ENCODE data around the gene ZNF248.
"Not testable (repeated sequence)": the region's sequence is repeated elsewhere in the genome, so short reads cannot be mapped to it uniquely, and the experiment has no call there.

The ZNF248 gene

DNA sequence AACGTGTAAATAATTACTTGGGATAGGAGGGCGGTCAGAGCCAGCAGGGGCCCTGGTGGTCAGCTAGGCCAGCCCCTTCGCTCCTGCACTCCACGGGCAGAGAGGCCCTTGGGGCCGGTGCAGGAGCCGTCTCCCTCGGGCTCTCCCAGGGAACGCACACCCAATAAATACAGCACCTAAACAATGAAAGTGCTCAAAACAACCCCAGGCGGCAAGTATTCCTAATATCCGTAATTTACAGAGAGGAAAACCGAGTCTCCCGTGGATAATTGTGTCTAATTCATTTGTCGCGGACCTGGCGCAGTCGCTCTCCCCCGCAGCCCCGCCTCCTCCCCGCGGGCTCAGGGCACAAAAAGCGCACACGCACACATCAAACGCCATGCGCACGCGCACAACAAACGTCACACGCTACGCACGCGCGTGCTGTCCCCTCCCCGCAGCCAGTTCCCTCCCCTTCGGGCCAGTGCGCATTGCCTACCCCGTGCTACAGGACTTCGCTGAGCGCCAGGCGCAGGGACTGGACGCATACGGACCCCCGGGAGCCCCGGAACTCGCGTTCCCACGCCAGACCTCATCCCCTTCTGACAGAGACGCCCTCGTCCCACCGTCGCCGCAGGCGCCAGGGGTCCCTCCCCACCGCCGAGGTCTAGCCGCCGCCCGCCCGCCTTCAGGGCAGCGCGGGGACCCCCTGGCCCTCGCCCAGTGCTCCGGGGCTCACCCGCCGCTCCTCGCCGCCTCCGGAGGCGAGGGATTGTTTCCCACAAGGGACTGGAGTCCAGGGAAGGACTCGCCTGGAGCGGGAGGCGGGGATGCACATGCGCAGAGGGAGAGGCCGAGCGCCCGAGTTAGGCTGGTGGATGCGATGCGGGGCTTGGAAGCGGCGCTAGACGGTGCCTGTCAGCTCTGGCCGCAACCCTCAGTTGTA lies at the start of gene ZNF248:
Gene ZNF248, minus strand, starts transcription at position 324 of the 925 bp plus-strand sequence. CDS start 1,300 bp downstream, outside the sequence.
- FAIRE-seq (peak; percentile 98), DNase-seq (ENCODE audit: low spot score) (peak; percentile 95)

DNA sequence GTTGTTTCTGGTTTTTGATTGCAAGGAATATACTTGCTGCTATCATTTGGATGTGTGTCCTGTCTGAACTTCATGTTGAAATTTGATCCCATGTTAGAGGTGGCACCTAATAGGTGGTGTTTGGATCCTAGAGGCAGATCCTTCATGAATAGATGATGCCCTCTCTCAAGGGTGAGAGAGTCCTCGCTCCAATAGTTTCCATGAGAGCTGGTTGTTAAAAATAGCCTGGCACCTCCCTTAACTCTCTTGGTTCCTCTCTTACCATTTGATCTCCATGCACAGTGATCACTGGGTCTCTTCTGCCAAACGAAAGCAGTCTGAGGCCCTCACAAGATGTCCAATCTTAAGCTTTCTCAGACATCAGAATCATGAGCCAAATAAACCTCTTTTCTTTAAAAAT lies 49.0 kb upstream of the ZNF248 start:
- DNase-seq (ENCODE audit: low spot score), result no peak
- no peak for FAIRE-seq

DNA sequence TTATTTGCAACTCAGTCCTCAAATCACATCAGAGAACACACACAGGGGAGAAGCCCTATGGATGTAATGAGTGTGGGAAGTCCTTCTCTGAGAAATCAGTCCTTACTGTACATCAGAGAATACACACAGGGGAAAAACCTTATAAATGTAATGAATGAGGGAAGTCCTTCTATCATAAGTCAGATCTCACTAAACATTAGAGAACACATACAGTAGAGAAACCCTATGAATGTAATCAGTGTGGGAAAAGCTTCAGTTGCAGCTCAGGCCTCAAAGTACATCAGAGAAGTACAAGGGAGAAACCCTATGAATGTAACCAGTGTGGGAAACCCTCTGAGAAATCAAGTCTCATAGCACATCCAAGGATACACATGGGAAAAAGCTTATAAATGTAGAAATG lies 39.0 kb upstream of the ZNF248 start:
- FAIRE-seq (no peak), DNase-seq (ENCODE audit: low spot score) (no peak)

DNA sequence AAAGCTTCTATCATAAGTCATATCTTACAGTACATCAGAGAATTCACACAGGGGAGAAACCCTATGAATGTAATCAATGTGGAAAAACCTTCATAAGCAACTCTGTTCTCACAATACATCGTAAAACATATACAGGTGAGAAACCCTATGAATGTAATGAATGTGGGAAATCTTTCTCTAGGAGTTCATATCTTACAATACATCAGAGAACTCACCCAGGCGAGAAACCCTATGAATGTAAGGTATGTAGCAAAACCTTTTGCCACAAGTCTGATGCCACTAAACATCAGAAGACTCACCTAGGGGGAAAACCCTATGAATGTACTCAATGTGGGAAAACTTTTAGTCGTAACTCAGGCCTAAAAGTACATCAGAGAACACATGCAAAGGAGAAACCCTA lies 38.3 kb upstream of the ZNF248 start:
- FAIRE-seq (no peak), DNase-seq (ENCODE audit: low spot score) (no peak)

DNA sequence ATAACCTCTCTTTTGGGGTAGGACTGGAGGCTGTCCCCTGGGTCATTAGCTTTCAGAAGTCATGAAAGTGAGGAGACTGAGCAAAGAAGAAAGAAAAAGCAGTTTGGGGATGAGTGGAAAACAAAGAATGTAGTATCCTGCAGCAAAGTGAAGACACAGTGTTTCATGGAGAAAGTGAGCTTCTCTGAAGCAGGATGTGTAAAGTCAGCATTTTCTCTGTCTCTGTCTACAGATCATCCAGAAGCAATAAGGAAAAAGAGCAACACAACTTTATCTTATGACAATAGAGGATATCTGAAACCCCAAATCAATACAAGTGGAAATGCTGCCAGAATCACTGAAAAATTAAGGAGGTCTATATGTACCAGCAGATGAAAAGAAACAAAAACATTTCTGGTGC lies 28.4 kb upstream of the ZNF248 start:
- FAIRE-seq, result no peak
- DNase-seq (ENCODE audit: low spot score), result no peak

DNA sequence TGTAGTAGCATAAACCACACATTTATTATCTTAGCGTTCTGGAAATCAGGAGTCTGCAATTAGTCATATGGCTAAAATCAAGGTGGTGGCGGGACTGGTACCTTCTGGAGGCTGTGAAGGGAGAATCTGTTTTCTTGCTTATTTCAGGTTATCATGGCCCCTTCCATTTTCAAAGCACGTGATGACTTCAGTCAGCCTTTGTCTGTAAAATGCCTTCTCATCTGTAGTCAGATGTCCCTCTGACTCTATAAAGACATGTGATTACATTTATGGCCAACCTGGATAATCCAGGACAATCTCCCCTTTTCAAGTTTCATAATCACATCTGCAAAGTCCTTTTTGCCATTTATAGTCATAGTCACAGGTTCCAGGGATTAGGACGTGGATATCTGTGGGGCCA lies 15.5 kb upstream of the ZNF248 start:
- DNase-seq (ENCODE audit: low spot score), result no peak
- no peak for FAIRE-seq

DNA sequence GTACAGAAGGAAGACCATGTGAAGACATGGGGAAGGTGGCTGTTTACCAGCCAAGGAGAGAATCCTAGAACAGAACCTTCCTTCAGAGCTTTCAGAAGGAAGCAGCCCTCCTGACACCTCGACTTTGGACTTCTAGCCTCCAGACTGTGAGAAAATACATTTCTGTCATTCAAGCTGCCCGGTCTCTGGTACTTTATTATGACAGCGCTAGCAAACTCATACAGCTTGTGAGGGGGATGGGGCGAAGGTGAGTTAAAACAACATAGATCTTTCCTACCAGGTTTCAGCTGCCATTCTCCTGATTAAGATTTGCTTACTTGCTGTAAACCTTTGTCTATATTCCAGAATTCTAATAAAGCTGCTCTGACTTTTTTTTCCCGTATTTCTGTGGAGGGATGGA lies 14.9 kb upstream of the ZNF248 start:
- DNase-seq (ENCODE audit: low spot score) (no peak), FAIRE-seq (no peak)

DNA sequence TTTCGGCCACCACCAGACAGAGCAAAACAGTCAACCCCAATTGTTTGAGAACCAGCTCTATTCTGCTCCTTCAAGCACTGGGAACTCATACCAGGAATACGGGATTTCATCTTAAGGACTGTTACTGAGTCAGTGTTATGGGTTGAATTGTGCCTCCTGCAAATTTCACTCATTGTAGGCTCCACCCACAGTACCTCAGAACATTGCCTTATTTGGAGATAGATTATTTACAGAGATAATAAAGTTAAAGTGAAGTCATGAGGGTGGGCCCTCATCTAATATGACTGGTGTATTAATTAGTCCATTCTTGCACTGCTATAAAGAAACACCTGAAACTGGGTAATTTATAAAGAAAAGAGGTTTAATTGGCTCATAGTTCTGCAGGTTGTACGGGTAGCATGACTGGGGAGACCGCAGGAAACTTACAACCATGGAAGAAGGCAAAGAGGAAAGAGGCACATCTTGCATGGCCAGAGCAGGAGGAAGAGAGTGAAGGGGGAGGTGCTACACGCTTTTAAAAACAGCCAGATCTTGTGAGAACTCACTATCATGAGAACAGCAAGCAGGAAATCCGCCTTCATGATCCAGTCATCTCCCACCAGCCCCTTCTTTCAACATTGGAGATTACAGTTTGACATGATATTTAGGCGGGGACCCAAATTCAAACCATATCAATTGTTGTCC lies 14.3 kb upstream of the ZNF248 start:
- DNase-seq (ENCODE audit: low spot score), result no peak
- no peak for FAIRE-seq

DNA sequence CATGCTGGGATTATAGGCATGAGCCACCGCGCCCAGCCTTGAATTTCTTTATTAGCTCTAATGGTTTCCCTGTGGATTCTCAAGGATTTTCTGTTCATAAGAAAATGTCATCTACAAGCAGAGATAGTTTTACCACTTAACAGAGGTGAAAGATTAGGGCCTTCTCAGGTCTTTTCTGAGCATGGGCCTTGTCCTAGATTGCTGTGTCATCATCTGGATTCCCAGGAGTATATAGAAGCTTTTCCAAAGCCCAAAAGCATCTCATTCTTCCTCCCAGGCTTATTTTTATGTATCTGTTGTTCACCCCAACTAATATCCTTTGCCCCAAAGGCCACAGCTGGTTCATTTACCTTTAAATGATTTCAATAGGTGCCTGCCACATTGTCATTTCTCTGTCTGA lies 13.7 kb upstream of the ZNF248 start:
- no peak for FAIRE-seq

DNA sequence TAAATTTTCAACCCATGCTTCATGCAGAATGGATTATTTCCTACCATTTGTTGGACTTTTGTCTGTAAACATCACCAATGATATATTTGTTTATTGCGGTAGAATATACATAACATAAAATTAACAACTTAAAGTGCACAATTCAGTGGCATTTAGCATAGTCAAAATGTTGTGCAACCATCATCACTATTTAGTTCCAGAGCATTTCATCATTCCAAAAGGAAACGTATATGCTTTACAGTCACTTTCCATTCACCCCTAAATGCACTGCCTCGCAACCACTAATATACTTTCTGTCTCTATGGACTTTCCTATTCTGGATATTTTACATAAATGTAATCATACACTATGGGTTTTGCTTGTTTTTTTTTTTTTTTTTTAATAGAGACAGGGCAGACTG lies 11.4 kb upstream of the ZNF248 start:
- FAIRE-seq, result no peak
- no peak for DNase-seq (ENCODE audit: low spot score)

More for the DNA sequence above, 13.7 kb upstream of the ZNF248 start:
- DNase-seq (ENCODE audit: low spot score), result no peak

DNA sequence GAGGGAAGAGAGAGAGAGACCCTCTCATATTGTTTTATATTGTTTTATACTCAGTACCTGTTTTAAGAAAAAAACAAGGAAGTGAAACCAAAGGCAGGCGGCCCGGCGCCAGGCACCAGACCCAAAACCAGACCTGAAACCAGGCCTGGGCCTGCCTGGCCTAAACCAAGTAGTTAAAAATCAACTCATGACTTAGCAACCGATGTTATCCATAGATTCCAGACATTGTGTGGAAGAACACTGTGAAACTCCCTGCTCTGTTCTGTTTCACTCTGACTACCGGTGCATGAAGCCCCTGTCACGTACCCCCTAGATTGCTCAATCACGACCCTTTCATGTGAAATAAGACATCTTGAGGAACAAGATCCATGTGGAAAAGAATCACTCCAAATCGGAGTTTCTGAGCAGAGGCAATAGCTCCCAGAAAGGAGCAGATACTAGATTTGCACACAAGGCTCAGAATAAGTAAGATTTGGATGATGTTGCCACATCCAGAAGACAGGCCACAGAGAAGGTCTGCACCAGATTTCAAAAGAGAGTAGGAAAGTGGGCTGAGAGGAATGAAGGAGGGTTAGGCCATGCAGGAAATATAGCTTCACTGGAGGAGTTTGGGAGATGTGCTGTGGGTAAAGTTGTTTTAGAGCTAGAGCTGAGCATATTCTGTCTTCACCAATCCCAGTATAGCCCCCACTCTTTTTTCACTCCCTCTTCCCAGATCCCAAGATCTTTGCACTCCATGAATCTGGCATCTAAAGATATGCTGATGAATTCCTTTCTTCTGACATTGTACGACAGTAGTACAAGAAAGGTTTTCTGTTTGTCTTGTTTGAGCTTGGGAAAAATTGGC lies 8.8 kb upstream of the ZNF248 start:
- no peak for FAIRE-seq
- no peak for DNase-seq (ENCODE audit: low spot score)

DNA sequence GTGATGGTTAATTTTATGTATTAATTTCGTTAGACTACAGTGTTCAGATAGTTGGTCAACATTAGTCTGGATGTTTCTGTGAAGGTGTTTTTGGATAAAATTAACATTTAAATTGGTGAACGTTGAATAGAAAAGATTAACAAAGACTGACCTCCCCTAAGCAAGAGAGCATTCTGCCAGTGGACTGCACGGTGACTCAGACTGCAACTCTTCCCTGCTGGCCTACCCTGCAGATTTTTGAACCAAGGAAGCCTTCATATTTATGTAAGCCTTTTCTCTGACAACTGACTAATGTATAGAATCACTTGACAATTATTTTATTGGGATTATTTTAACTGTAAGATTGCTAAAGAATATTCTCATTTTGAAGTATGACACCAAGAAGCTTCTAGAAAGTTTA lies 7.9 kb upstream of the ZNF248 start:
- DNase-seq (ENCODE audit: low spot score) (no peak), FAIRE-seq (no peak)

DNA sequence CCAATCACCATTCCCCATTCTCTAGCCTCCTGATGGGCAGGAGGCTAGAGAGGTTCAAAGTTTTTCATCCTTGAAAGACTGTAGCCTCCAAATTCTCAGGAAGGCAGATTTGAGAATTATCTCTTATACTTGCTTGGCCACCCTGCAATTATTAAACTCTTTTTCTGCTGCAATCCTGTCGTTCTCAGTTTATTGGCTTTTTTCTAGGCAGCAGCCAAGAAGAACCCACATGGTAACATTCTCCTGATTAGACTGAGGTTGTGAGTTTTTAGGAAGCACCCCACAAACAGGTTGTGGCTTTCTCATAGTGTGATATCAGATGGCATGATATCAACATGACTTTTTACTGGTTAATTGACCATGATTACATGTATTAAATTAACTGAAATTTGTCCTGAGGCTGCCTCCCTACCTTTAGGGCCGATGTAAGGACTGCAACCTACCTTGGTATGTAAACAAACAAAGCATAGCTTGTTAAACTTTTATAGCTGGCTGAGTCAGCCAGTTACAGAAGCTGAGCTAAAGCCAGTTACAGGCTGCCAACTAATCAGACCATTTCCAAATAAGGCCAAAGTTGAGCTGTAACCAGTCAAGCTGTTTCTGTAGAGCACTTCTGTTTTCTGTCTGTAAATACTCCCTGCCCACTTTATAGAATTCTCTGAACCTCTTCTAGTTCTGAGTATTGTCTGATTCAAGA lies 3.2 kb upstream of the ZNF248 start:
- DNase-seq (ENCODE audit: low spot score), result peak; percentile 14

DNA sequence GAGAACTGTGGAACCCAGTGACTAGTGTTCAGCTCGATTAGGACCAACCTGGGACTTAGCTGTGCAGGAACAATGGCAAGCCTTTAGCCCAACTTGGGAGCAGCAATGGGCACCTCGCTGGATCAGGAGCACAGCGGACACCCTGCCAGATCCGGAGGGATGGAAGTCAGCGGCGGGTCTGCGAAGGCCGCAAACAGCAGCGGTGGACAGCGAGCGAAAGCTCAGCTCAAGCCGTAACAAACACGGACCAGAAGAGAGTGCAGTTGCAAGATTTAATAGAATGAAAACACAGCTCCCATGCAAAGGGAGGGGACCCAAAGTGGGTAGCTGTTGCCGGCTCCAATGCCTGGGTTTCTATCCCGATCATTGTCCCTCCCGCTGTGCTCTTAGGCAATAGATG lies 1.9 kb upstream of the ZNF248 start:
- DNase-seq (ENCODE audit: low spot score); FAIRE-seq: not testable (repeated sequence)

More for the DNA sequence above, 3.2 kb upstream of the ZNF248 start:
- no peak for FAIRE-seq

DNA sequence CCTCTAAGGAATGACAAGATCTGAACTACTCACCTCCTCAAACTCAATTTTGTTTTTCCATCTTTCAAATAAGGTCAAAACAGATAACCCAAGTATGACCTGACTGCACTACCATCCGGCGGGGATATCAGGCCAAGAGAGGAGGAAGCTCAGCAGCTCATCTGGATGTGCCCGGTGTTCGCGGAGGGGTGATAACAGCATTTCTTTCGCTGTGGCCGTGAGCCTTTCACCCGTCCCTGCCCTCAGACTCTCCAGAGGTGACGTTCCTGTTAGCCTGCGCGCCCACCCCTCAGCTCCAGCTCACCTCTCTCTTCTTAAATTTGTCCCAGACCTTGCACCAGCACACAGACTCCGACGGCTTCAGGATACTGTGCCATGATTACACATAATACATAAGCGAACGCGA lies 526 bp downstream of the ZNF248 start:
- DNase-seq (ENCODE audit: low spot score) (peak; percentile 14), FAIRE-seq (no peak)

DNA sequence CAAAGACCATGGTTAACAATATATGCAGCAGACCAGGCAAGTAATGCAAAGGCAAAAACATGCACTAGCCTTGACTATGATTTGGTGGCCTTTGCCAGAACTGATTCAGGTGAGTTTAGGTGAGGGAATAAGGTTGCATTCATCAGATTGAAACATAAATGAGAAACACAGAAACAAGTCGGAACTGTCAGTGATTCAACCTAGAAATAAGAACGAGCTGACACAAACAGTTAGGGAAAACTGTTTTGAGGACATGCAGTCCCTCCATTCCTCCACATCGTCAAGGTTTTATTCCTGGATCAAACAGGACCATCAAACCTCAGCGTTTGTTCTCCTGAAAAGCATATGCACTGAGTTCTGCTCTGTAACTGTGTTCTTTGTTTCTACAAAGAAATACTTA lies 1.8 kb downstream of the ZNF248 start:
- no peak for FAIRE-seq
- DNase-seq (ENCODE audit: low spot score), result no peak

DNA sequence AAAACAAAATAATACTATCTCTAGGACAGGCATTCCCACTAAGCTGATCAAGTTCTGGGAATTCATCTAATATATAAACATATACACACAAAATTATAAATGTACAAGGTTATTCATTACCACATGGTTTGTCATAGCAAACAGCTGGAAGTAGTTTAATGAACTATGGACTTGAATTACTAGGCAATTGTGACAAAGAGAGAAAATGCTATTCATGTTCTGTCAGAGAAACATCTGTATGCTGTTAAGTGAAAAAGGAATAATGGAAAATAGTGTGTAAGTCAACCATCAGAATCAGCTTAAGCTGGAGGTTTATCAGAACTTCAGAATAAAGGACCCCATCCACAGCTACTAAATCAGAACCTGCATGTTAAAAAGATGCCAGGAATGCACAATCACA lies 2.8 kb downstream of the ZNF248 start:
- DNase-seq (ENCODE audit: low spot score) (no peak), FAIRE-seq (no peak)

DNA sequence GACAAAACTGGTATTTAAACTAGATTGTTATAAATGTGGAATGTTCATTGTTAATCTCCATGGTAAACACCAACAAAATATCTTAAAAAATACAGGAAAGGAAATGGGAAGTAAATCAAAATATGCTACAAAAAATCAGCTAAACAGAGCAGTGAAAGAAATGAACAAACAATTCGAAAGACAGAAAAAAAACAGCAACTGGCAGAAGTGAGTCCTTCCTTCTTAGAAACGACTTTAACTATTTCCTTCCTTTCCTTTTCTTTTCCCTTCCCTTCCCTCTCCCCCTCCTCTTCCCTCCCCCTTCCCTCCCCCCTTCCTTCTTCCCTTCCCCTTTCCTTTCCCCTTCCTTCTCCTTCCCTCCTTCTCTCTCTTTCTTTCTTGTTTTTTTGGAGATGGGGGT lies 12.8 kb downstream of the ZNF248 start:
- DNase-seq (ENCODE audit: low spot score) (no peak), FAIRE-seq (no peak)

DNA sequence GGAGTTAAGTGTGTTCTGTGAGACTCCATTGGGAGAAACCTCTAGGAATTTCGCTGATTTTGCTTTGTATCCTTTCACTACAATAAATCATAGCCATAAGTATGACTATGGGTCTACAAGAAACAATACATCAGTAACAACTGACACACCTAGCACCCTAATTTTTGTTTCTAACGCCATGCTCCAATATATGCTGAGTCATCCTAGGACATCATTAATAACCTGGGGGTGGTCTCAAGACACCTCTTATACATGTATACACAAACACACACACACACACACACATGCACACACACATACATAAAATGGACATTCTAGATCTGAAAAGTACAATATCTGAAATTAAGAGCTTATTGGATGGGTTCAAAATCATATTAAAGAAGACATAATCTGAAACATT lies 18.2 kb downstream of the ZNF248 start:
- no peak for DNase-seq (ENCODE audit: low spot score)
- no peak for FAIRE-seq

DNA sequence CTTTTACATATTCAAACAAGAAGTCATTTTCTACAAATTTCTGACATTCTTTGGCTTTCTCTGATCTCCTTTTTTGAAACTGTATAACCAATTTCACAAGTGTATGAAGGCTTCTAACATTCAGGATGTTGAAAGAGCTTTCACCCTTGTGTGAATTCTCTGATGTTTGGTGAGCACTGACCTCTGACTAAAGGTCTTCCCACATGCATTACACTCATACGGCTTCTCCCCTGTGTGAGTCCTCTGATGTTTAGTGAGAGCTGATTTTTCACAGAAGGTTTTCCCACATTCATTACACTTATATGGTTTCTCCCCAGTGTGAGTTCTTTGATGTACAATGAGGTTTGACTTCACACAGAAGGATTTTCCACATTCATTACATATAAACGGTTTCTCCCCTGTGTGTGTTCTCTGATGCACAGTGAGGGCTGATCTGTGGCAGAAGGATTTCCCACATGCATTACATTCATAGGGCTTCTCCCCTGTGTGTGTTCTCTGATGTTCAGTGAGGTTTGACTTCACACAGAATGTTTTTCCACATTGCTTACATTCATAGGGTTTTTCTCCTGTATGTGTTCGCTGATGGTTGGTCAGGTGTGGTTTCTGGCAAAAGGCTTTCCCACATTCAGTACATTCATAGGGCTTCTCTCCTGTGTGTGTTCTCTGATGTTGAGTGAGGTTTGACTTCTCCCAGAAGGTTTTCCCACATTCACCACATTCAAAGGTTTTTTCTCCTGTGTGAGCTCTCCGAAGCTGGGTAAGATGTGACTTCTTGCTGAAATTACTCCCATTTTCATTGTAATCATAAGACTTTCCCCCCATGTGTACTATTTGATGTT lies 25.7 kb downstream of the ZNF248 start:
- DNase-seq (ENCODE audit: low spot score) (no peak), FAIRE-seq (no peak)
